Panc1 (cell line): ENCODE measurements around the gene TTC34. TPM values are rescaled to one million over a fixed set of nuclear protein-coding genes. Genes with fewer than 3 reads are reported as not detected.

Experiments used
- ATAC-seq: fragments of 200-7000 bp; cut with Tn5 transposase; 2 replicates; pipeline ENCODE4 v1.9.1; 2020; ENCODE audit warnings: mild to moderate bottlenecking, moderate library complexity
- BruUV-seq: library from RNA; stranded (reverse); fragments of 400-500 nt; replicated peaks from 2 replicates; lab custom pipeline; 2021; lab: Mats Ljungman, UMichigan
- CTCF ChIA-PET: fragments of 300-600 bp; sonication (Branson Sonifier 250); formaldehyde crosslinking; loops from one replicate; lab custom pipeline; 2022; ENCODE audit warnings: antibody characterized with exemption; lab: Charles Lee
- POLR2A ChIA-PET: fragments of 300-600 bp; sonication (Branson Sonifier 250); formaldehyde crosslinking; loops from one replicate; lab custom pipeline; 2022; ENCODE audit warnings: antibody characterized with exemption; lab: Charles Lee
- DNase-seq: peaks from one replicate; pipeline ENCODE4 v3.0.0-alpha.2; 2010; ENCODE audit warnings: low read depth, low spot score
- H3K27ac ChIP-seq: 2 replicates; pipeline ENCODE4 v1.5.1; 2011; ENCODE audit warnings: mild to moderate bottlenecking, low read length, inconsistent platforms
- H3K27me3 ChIP-seq: fragments of 200-500 bp; sonication (Bioruptor generic); 2 replicates; pipeline ENCODE4 v1.6.0; 2014; ENCODE audit warnings: low read length, inconsistent platforms; ENCODE audit not compliant: control insufficient read depth, insufficient read depth
- H3K36me3 ChIP-seq: fragments of 200-500 bp; sonication (Bioruptor generic); 2 replicates; pipeline ENCODE4 v1.5.1; 2014; ENCODE audit warnings: inconsistent platforms, mild to moderate bottlenecking, low read length, moderate library complexity; ENCODE audit not compliant: control insufficient read depth, insufficient read depth
- H3K4me1 ChIP-seq: 2 replicates; pipeline ENCODE4 v1.5.1; 2011; ENCODE audit warnings: inconsistent platforms, mild to moderate bottlenecking, low read length, moderate library complexity; ENCODE audit not compliant: control insufficient read depth, insufficient read depth
- H3K4me3 ChIP-seq, 2 experiments: 2 replicates each; pipeline ENCODE4 v1.5.1; 2011 to 2012; ENCODE audit warnings: low read depth in 2 of 2, low read length in 2 of 2, mild to moderate bottlenecking in 2 of 2, inconsistent platforms in 1 of 2, moderate library complexity in 1 of 2
- H3K9me3 ChIP-seq: fragments of 200-500 bp; sonication (Bioruptor generic); 2 replicates; pipeline ENCODE4 v1.5.1; 2014; ENCODE audit warnings: low read depth, mild to moderate bottlenecking, inconsistent platforms, low read length, moderate library complexity; ENCODE audit not compliant: control insufficient read depth, insufficient read depth
- CTCF ChIP-seq: fragments of 450-650 bp; IDR thresholded peaks from 2 replicates; pipeline ENCODE4 v1.5.1; 2017; ENCODE audit warnings: mild to moderate bottlenecking
- POLR2AphosphoS5 ChIP-seq: IDR thresholded peaks from 2 replicates; pipeline ENCODE4 v1.6.1; 2012; ENCODE audit warnings: mild to moderate bottlenecking, low read depth, low read length, moderate library complexity
- SIN3A ChIP-seq: IDR thresholded peaks from 2 replicates; pipeline ENCODE4 v1.6.1; 2012; ENCODE audit warnings: low read depth, mild to moderate bottlenecking, low read length, moderate library complexity, borderline replicate concordance; ENCODE audit not compliant: insufficient read depth
- TCF7L2 ChIP-seq: IDR thresholded peaks from 2 replicates; pipeline ENCODE4 v1.6.1; 2011; ENCODE audit warnings: mild to moderate bottlenecking, low read depth, low read length, inconsistent platforms
- in situ Hi-C: cut with HindIII; loops from 2 replicates; pipeline ENCODE4 v1.10.0; 2016; ENCODE audit warnings: low sequenced_read_pairs, low pct_unique_long_range_greater_than_20kb
- intact Hi-C: fragments of 100-400 bp; cut with micrococcal nuclease; formaldehyde crosslinking; loops from one replicate; pipeline ENCODE4 v1.10.0; 2022; ENCODE audit not compliant: unreplicated experiment
- total RNA-seq: library from RNA; stranded (reverse); gene quantifications from one replicate; pipeline ENCODE4 v1.2.1, GENCODE V29; 2021; ENCODE audit not compliant: unreplicated experiment
- TF ChIP-seq, protein P1 (sequence below), 2 experiments: IDR thresholded peaks; 2 replicates each; pipeline ENCODE4 v1.6.1; 2011 to 2012; ENCODE audit warnings: low read depth in 2 of 2, control low read depth in 1 of 2, low read length in 1 of 2, mild to moderate bottlenecking in 1 of 2, moderate library complexity in 1 of 2; ENCODE audit not compliant: insufficient read depth in 1 of 2

TTC34 gene
- total RNA-seq, 1 experiment from 2014 or later, result 1.5 TPM

DNA sequence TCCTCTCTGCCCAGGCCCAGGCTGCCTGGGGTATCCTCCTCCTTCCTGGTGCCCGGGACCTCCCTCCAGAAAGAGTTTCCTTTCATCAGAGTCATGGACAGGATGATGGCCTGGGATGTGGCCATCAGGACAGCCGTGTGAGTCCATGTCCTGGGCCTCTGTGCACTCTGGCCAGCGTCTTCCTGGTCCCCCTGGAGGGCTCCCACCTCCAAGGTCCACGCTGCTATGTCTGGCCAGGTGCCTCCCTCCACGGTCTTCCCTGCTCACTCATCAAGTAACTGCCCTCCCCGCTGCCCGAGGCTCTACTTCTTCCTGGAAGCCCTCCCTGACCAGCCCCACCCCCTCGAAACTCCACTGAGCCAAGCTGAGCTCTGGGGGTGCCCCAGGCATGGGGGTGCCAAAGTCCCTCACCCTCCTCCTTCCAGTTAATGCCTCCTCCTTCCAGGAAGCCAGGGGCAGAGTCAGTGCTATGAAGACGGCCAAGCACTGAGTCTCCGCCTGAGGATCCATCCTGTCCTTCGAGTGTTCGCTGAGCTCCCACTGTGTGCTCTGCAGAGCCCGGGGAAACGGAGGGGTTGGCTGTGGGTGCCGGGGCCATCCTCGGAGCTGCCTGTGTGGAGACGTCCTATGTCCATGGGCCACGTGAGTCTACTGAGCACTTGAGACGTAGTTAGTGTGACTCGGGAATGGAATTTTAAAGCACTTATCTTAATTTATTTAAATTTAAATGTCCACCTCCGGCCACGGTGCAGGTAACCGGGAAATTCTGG, 28.5 kb upstream of the TTC34 start:
- CTCF ChIA-PET, result no interaction called here
- ATAC-seq, result no peak

GRCh38 chr1:2828586-2829250, 27.2 kb upstream of the TTC34 start:
- DNase-seq (no peak), ATAC-seq (no peak)
- Histone ChIP-seq H3K27me3 (peaks cover 5% of the 10 kb centered on the region; the same call in 1 of the 2 replicates), H3K4me3 (no peak overlapping the region), H3K36me3 (no peaks in the 10 kb centered on the region), H3K27ac (no peak overlapping the region), H3K9me3 (no peaks in the 10 kb centered on the region), H3K4me1 (no peaks in the 10 kb centered on the region)
- POLR2A ChIA-PET, result no interaction called here
- TF ChIP-seq POLR2AphosphoS5, result no peak
- TF ChIP-seq TCF7L2, result no peak
- TF ChIP-seq, protein P1, sequence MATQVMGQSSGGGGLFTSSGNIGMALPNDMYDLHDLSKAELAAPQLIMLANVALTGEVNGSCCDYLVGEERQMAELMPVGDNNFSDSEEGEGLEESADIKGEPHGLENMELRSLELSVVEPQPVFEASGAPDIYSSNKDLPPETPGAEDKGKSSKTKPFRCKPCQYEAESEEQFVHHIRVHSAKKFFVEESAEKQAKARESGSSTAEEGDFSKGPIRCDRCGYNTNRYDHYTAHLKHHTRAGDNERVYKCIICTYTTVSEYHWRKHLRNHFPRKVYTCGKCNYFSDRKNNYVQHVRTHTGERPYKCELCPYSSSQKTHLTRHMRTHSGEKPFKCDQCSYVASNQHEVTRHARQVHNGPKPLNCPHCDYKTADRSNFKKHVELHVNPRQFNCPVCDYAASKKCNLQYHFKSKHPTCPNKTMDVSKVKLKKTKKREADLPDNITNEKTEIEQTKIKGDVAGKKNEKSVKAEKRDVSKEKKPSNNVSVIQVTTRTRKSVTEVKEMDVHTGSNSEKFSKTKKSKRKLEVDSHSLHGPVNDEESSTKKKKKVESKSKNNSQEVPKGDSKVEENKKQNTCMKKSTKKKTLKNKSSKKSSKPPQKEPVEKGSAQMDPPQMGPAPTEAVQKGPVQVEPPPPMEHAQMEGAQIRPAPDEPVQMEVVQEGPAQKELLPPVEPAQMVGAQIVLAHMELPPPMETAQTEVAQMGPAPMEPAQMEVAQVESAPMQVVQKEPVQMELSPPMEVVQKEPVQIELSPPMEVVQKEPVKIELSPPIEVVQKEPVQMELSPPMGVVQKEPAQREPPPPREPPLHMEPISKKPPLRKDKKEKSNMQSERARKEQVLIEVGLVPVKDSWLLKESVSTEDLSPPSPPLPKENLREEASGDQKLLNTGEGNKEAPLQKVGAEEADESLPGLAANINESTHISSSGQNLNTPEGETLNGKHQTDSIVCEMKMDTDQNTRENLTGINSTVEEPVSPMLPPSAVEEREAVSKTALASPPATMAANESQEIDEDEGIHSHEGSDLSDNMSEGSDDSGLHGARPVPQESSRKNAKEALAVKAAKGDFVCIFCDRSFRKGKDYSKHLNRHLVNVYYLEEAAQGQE (IDR thresholded peaks at IDR 0.05; ENCODE audit: insufficient read depth in 1 of 2, low read depth in 2 of 2, low read length in 1 of 2), result no peak
- TF ChIP-seq SIN3A, result no peak
- TF ChIP-seq CTCF, result no peak
- CTCF ChIA-PET, result no interaction called here
- intact Hi-C loops (loop anchor here (10.0 kb wide), 1 partner anchor 96 kb away; no protein-coding TSS in a partner anchor), in situ Hi-C loops (no loop called here)
- BruUV-seq, result no TSS peak

More for the DNA sequence above, 28.5 kb upstream of the TTC34 start:
- POLR2A ChIA-PET, result no interaction called here
- Histone ChIP-seq H3K4me3 (no peak overlapping the region), H3K27me3 (no peaks in the 10 kb centered on the region; the same call in 1 of the 2 replicates), H3K9me3 (no peaks in the 10 kb centered on the region), H3K27ac (no peak overlapping the region), H3K36me3 (no peaks in the 10 kb centered on the region), H3K4me1 (no peaks in the 10 kb centered on the region)
- intact Hi-C loops, result loop anchor here (10.0 kb wide), 1 partner anchor 95 kb away; no protein-coding TSS in a partner anchor
- no TSS peak for BruUV-seq
- DNase-seq, result no peak
- in situ Hi-C loops, result no loop called here
- TF ChIP-seq CTCF, result no peak
- TF ChIP-seq, protein P1 (IDR thresholded peaks at IDR 0.05; ENCODE audit: insufficient read depth in 1 of 2, low read depth in 2 of 2, low read length in 1 of 2), result no peak
- TF ChIP-seq SIN3A, result no peak
- TF ChIP-seq TCF7L2, result no peak
